DMS 273 (cell line): ENCODE data around the gene PTPN18.
"Not testable (repeated sequence)": the region's sequence is repeated elsewhere in the genome, so short reads cannot be mapped to it uniquely, and the experiment has no call there.

Experiments used
- DNase-seq: peaks from one replicate; lab custom pipeline; 2025; ENCODE audit not compliant: unreplicated experiment; lab: John Stamatoyannopoulos, UW

PTPN18 gene

GRCh38 chr2:130355578-130356431 lies at the start of gene PTPN18:
Gene PTPN18, plus strand, starts transcription at chr2:130356056. Its CDS starts 52 bp downstream, at chr2:130356108.
- peak; percentile 85 for DNase-seq

- no peak for DNase-seq
Observed at GRCh38 chr2:130307850-130308249, 48.0 kb upstream of the PTPN18 start.

GRCh38 chr2:130310881-130311280 lies 45.0 kb upstream of the PTPN18 start:
- DNase-seq, result no peak

- DNase-seq, result no peak
Observed at GRCh38 chr2:130313812-130314334, 42.0 kb upstream of the PTPN18 start.

- DNase-seq, result no peak
Observed at GRCh38 chr2:130314377-130314776, 41.5 kb upstream of the PTPN18 start.

- DNase-seq, result no peak
Observed at GRCh38 chr2:130316596-130316995, 39.3 kb upstream of the PTPN18 start.

- no peak for DNase-seq
Observed at GRCh38 chr2:130318906-130319305, 37.0 kb upstream of the PTPN18 start.

GRCh38 chr2:130319536-130319935 lies 36.3 kb upstream of the PTPN18 start:
- DNase-seq, result no peak

- no peak for DNase-seq
Observed at GRCh38 chr2:130327703-130328527, 27.9 kb upstream of the PTPN18 start.

GRCh38 chr2:130328710-130329109 lies 27.1 kb upstream of the PTPN18 start:
- DNase-seq, result peak; percentile 35

- DNase-seq, result peak; percentile 88
Observed at GRCh38 chr2:130332271-130333073, 23.4 kb upstream of the PTPN18 start.

- DNase-seq, result not testable (repeated sequence)
Observed at GRCh38 chr2:130333253-130333652, 22.6 kb upstream of the PTPN18 start.

- no peak for DNase-seq
Observed at GRCh38 chr2:130334026-130334425, 21.8 kb upstream of the PTPN18 start.

GRCh38 chr2:130335226-130335625 lies 20.6 kb upstream of the PTPN18 start:
- no peak for DNase-seq

- peak; percentile 48 for DNase-seq
Observed at GRCh38 chr2:130336150-130336876, 19.5 kb upstream of the PTPN18 start.

- peak; percentile 90 for DNase-seq
Observed at GRCh38 chr2:130336877-130337734, 18.8 kb upstream of the PTPN18 start.

GRCh38 chr2:130337735-130338325 lies 18.0 kb upstream of the PTPN18 start:
- no peak for DNase-seq

GRCh38 chr2:130338793-130339345 lies 17.0 kb upstream of the PTPN18 start:
- no peak for DNase-seq
